Measurements from ENCODE around the gene CCBE1.

CCBE1 gene

DNA sequence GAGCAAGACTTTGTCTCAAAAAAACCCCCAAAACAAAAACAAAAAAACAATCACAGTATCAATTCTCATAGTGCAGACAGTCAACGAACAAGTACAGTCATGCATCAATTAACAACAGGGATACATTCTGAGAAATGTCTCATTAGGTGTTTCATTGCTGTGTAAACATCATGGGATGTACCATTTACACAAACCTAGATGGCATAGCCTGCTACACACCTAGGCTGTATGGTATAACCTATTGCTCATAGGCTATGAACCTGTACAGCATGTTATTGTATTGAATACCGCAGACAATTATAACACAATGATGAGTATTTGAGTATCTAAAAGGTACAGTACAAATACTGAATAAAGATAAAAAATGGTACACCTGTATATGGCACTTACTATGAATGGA is 270.4 kb downstream of the CCBE1 start:
- Mint-ChIP-seq H3K36me3 (ENCODE audit: low read depth) (no peaks in the 10 kb centered on the region), H3K4me3 (no peak overlapping the region), H3K27ac (no peak overlapping the region), H3K27me3 (no peaks in the 10 kb centered on the region), H3K4me1 (ENCODE audit: low read depth) (no peaks in the 10 kb centered on the region), H3K9me3 (no peaks in the 10 kb centered on the region)
- intact Hi-C loops (cut with micrococcal nuclease): no loop called here

DNA sequence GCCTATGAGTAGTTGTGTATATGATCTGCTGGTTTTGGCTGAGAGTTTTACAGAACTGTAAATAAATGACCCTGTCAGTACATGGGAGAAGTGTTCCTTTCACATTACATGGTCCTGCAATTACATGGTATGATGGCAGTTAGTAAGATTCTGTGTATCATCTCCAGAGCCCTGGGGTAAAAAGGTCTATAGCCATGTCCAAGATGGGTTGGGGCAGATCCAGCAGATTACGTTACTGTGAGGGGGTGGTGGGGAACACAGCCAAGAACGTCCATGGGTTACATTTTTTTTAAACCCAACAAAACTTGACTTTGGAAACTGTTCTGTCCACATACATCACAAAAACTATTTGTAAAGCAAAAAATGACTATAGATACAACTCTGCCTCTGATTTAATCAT is 274.0 kb downstream of the CCBE1 start:
- Mint-ChIP-seq H3K9me3 (no peaks in the 10 kb centered on the region), H3K4me1 (ENCODE audit: low read depth) (no peaks in the 10 kb centered on the region), H3K27ac (no peak overlapping the region), H3K4me3 (no peak overlapping the region), H3K36me3 (ENCODE audit: low read depth) (no peaks in the 10 kb centered on the region), H3K27me3 (peaks cover 8% of the 10 kb centered on the region)
- intact Hi-C loops (cut with micrococcal nuclease): no loop called here

DNA sequence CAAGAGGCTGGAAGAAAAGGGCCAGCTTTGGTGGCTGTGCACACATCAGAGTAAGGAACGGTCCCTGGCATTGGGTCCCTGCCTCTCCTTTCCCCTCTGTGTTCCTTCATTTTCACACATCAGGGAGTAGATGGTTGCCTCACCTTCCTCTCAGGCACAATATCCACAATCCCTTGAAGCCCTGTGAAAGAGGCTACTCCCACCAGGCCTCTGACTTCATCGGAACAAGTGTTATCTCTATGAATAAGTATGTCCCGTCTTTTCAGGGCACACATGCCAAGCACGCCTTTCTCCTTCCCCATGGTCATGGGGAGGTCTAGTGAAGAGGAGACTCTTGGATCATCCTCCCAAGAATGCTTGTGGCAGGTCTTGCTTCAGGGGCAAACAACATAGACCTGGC is 277.0 kb downstream of the CCBE1 start:
- Mint-ChIP-seq H3K4me3 (no peak overlapping the region), H3K36me3 (ENCODE audit: low read depth) (no peaks in the 10 kb centered on the region), H3K4me1 (ENCODE audit: low read depth) (no peaks in the 10 kb centered on the region), H3K27me3 (peaks cover 8% of the 10 kb centered on the region), H3K9me3 (no peaks in the 10 kb centered on the region), H3K27ac (no peak overlapping the region)
- intact Hi-C loops (cut with micrococcal nuclease): no loop called here

DNA sequence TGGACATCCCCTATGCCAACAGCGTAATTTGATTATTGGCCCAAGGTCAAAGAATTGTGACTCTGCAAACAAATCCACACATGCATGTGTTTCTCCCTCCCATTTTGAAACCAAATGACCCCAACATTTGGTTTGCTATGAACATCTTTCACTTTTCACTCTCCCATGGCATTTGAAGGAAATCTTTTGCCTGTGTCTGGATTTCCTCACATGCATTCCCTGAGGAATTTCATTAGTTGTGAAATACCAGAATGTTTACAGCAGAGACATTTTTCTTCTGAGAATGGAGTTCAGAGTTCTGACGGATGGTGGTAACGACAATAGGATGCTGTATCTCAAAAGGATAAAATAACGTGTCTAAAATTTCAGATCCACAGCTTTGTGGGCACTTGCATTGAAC is 277.8 kb downstream of the CCBE1 start:
- H3K27ac Mint-ChIP-seq: no peak overlapping the region
- peaks cover 9% of the 10 kb centered on the region for H3K27me3 Mint-ChIP-seq
- intact Hi-C loops (cut with micrococcal nuclease): no loop called here
- H3K4me1 Mint-ChIP-seq (ENCODE audit: low read depth): no peaks in the 10 kb centered on the region
- no peaks in the 10 kb centered on the region for H3K9me3 Mint-ChIP-seq
- H3K36me3 Mint-ChIP-seq (ENCODE audit: low read depth): no peaks in the 10 kb centered on the region
- H3K4me3 Mint-ChIP-seq: no peak overlapping the region

DNA sequence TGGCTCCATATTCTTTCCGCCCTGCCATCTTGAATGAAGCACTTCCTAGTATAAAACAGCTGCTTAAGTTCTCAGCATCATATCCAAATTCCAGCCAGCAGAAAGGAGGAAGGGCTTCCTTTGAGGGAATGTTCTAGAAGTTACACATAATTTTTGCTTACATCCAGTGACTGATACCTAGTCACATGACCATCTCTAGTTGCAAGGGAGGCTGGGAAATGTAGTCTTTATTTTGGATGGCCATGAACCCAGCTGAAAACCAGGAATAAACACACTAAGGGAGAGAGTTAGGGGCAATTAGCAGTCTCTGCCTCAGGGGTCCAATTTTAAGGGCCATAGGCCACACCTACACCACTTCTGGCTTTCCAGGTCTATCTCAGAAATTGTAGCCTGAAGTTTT is 280.4 kb downstream of the CCBE1 start:
- Mint-ChIP-seq H3K9me3 (no peaks in the 10 kb centered on the region), H3K4me1 (ENCODE audit: low read depth) (no peaks in the 10 kb centered on the region), H3K36me3 (ENCODE audit: low read depth) (no peaks in the 10 kb centered on the region), H3K4me3 (no peak overlapping the region), H3K27me3 (peaks cover 15% of the 10 kb centered on the region), H3K27ac (no peak overlapping the region)
- intact Hi-C loops (cut with micrococcal nuclease): no loop called here

DNA sequence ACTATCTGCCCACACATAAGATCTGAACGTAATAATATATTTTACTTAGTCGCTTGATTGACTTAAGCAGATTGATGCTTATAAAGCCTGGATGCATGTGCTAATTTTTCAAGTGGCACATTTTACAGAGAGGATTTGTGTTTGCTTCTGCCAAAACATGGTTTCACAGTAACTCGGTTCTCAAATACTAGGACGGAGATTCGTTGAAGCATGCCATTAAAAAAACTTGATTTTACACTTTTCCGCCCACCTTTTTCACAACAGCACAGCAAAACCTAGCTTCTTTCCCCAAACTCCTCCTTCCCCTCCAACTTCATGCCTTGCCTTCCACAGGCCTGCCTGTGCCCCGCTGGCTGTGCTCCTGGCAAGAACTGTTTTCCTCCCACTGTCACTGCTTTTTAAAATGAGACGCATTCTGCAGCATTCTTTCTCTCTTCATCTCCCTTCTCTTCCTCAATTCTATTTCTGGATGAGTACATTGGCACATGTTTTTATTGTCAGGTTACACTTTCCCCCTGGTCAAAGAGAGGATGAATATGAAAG is 283.0 kb downstream of the CCBE1 start:
- Mint-ChIP-seq H3K4me1 (ENCODE audit: low read depth) (no peaks in the 10 kb centered on the region), H3K27me3 (peaks cover 12% of the 10 kb centered on the region), H3K4me3 (no peak overlapping the region), H3K36me3 (ENCODE audit: low read depth) (no peaks in the 10 kb centered on the region), H3K27ac (no peak overlapping the region), H3K9me3 (no peaks in the 10 kb centered on the region)
- intact Hi-C loops (cut with micrococcal nuclease): no loop called here

DNA sequence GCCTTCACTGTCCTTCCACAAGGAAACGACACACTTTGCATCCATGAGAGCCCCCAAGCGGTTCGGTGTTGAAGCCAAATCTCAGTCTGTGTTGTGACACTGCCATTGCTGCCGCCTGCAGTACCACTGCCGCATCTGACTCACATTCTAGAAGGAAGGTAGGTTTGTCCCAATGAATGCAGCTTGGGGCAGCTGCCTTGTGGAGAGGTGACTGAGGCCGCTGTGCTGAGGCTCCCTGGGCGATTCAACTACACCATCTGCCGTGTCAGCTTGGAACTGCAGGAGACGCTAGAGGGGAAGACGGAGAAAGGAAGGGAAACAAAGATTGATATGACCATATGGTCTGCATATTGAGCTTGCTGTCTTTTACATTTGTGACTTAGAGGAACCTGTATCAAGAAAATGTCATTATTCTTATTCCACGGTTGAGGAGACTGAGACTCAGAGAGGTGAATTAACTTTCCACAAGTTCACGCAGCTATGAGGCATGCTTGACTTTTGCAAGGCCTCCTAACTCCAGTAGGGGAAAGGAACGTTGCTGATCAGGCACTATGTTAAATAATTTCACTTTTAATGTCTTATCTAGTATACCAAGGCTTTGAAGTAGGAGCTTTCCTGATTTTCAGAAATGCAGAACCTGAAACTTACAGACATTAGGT is 294.7 kb downstream of the CCBE1 start:
- no peaks in the 10 kb centered on the region for H3K4me1 Mint-ChIP-seq (ENCODE audit: low read depth)
- intact Hi-C loops (cut with micrococcal nuclease): loop anchor here (2.0 to 5.0 kb wide), 3 partner anchors 94 to 320 kb away; no protein-coding TSS in a partner anchor
- H3K27me3 Mint-ChIP-seq: peaks cover 3% of the 10 kb centered on the region
- H3K4me3 Mint-ChIP-seq: no peak overlapping the region
- no peak overlapping the region for H3K27ac Mint-ChIP-seq
- H3K9me3 Mint-ChIP-seq: no peaks in the 10 kb centered on the region
- no peaks in the 10 kb centered on the region for H3K36me3 Mint-ChIP-seq (ENCODE audit: low read depth)

DNA sequence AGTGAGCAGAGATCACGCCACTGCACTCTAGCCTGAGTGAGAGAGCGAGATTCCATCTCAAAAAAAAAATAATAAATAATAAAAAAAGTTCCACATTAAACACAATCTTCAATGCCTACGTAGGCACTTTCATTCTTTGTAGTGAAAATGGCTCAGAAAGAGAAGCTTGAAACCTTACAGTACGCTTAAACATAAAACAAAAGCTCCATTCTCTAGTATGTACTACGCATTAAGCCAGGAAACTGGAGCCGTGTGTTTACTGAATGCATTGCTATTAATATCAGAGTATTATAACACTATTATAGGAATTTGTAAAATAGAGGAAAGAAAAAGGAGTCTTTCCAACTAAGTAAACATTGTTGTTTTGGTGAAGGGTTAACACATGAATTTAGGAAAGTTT is 296.8 kb downstream of the CCBE1 start:
- Mint-ChIP-seq H3K4me3 (no peak overlapping the region), H3K27ac (no peak overlapping the region), H3K27me3 (peaks cover 10% of the 10 kb centered on the region), H3K4me1 (ENCODE audit: low read depth) (peaks cover 7% of the 10 kb centered on the region), H3K9me3 (no peaks in the 10 kb centered on the region), H3K36me3 (ENCODE audit: low read depth) (no peaks in the 10 kb centered on the region)
- intact Hi-C loops (cut with micrococcal nuclease): loop anchor here (5.0 kb wide), 1 partner anchor 318 kb away; no protein-coding TSS in a partner anchor

DNA sequence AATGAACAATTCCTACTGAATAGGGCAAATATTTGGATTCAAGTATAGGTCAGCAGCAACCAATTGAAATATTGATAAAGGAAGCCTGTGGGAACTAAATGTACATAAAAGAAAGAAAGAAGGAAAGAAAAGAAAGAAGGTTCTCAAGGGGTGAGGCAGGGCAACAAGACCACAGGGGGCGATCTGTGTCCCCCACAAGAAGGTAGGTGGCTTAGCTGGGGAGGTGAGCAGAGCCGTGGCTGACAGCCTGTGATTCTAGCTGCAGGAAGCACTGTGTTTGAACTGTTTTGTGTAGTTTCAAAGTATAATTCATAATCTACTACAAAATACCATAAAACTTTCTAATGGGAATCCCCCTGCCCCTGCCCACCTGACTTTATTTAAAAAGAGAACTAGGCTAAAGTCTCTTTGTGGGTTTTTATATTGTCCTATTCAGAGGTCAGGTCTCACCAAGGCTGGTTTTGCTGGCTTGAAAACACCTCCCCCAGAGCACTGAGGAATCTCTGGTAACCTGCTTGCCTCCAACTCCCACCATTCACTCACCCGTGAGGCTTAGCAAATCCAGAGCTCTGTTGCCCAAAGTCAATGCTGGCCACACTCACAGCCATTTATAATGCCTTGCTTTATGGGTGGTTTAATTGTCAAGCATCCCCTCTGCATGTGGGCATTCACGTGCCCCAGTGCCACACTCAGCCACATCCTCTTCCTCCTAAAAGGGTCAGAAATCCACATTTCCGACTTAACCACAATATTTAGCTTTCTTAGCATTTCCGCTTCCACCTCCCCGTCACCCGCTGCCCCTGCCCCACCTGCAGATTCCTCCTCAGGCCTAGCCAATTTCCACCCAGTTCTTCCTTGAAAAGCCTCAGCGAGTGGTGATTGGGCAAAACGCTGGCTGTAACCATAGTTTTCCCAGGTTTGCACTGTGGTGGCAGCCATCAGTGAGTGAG is 301.7 kb downstream of the CCBE1 start:
- no peaks in the 10 kb centered on the region for H3K9me3 Mint-ChIP-seq
- no peak overlapping the region for H3K27ac Mint-ChIP-seq

DNA sequence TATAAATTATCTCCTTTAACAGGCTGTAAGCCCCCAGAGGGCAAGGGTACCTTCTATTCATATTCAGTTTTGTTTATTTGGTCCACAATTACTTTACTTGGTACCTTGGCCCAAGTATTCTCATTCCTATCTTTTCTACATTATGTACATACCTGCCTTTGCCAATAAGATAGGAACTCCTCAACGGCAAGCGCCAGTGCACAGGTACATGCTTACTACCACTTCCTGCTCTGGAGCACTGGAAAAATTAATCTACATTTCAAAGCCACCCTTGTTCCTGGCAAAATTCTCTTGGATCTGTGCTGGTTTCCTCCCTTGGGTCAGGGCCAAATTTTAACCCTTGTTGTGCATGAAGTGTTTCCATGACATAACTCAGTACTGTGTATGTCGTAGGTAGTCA is 303.8 kb downstream of the CCBE1 start:
- intact Hi-C loops (cut with micrococcal nuclease): no loop called here
- Mint-ChIP-seq H3K27ac (no peak overlapping the region), H3K27me3 (peaks cover 12% of the 10 kb centered on the region), H3K4me3 (no peak overlapping the region), H3K4me1 (ENCODE audit: low read depth) (peaks cover 21% of the 10 kb centered on the region), H3K9me3 (no peaks in the 10 kb centered on the region), H3K36me3 (ENCODE audit: low read depth) (no peaks in the 10 kb centered on the region)

More for the DNA sequence above, 301.7 kb downstream of the CCBE1 start:
- intact Hi-C loops (cut with micrococcal nuclease): no loop called here
- Mint-ChIP-seq H3K36me3 (ENCODE audit: low read depth) (no peaks in the 10 kb centered on the region), H3K27me3 (peaks cover 12% of the 10 kb centered on the region), H3K4me1 (ENCODE audit: low read depth) (peaks cover 7% of the 10 kb centered on the region), H3K4me3 (no peak overlapping the region)

DNA sequence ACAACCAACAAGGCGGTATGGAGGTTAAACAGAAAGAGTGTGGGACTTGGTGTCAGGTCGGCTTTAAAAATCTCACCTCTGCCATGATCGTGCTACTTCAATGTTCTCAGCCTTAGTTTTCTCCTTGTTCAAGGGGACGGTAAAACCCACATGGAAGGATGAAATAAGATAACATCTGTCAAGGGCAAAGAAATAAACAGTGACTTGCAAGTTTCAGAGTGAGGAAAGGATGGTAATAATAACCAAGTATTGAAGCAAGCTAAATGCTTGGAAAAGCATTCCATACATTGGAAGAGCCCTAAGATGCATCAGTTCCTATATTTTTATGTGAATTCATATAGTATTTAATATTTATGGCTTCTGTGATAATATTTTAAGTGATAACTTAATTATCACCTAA is 308.4 kb downstream of the CCBE1 start:
- Mint-ChIP-seq H3K27me3 (peaks cover 2% of the 10 kb centered on the region), H3K4me1 (ENCODE audit: low read depth) (peaks cover 15% of the 10 kb centered on the region), H3K27ac (no peak overlapping the region), H3K4me3 (no peak overlapping the region), H3K36me3 (ENCODE audit: low read depth) (no peaks in the 10 kb centered on the region), H3K9me3 (no peaks in the 10 kb centered on the region)
- intact Hi-C loops (cut with micrococcal nuclease): no loop called here

DNA sequence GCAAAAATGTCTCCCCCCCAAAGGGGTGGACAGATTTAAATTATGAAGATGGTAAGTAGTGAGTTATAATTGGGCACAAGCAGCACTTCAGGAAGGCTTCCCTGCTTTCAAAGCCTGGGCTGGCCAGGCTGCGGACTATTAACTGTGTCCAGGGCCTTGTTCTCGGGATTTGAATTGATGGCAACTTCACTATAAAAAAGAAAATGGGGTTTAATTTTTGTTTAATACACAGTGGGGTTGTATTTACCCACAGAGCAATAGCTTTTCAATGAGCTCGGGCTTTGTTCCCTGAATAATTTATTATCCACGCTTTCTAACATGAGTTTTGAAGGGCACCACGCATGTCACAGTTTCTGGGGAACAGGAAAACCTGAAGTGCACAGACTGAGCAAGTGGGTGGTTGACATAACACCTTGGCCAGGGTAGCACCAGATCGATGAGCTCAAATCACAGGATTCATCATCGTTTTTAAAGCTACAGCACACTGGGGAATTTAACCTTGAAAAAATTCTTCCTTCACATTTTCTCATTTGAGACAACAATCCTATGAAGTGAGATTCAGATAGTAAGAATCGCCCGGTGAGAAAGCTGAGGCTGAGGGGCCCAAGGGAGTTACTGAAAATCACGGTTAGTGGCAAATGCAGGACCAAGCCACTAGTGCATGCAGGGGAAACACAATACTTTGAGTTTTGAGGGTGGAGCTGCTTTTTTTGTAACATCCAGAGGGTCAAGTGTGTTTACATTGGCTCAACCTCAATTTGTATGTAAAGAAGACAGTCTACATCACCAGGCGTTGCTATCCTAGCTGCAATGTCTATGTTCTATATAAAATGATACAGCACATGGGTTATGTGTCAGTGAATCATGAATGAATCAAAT is 309.3 kb downstream of the CCBE1 start:
- peaks cover 2% of the 10 kb centered on the region for H3K27me3 Mint-ChIP-seq
- H3K36me3 Mint-ChIP-seq (ENCODE audit: low read depth): no peaks in the 10 kb centered on the region
- no peak overlapping the region for H3K4me3 Mint-ChIP-seq
- no peak overlapping the region for H3K27ac Mint-ChIP-seq
- no peaks in the 10 kb centered on the region for H3K9me3 Mint-ChIP-seq
- peaks cover 15% of the 10 kb centered on the region for H3K4me1 Mint-ChIP-seq (ENCODE audit: low read depth)
- intact Hi-C loops (cut with micrococcal nuclease): no loop called here

DNA sequence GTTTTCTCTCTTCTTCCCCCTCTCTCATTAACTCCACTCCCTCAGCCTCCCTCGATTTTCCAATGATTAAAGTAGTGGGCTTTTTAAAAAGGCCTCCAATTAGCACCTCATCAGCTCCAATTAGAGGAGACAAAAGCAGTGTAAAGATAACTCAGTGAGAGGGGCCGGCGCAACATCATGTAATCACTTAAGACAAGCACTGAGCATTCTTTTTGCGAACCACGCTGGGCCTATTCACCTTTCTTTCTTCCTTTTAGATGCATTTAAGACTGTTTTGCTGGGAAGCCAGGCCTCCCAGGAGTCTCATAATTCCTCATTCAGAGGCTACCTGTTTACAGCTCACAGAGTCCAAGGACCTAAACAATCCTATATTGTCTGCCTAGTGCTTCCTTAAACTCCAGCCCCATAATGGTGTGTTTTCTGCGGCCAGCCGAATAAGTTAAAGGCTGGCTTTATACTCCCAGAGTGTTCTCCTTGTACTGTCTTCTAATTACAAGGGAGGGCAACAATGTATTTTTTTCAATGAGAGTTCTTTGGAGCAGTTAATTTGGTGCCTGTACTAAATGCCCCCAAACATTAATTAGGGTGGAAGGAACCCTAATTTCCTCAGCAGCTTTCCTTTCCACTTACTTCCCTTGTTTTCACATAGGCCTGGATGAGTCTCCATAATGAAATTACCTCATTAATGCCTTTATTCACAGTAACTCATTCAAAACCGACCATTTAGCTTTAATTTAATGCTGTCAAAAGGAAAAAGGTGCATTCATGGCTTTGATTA is 310.1 kb downstream of the CCBE1 start:
- no peak overlapping the region for H3K27ac Mint-ChIP-seq
- no peaks in the 10 kb centered on the region for H3K36me3 Mint-ChIP-seq (ENCODE audit: low read depth)
- no peak overlapping the region for H3K4me3 Mint-ChIP-seq
- intact Hi-C loops (cut with micrococcal nuclease): no loop called here
- peaks cover 15% of the 10 kb centered on the region for H3K4me1 Mint-ChIP-seq (ENCODE audit: low read depth)
- H3K9me3 Mint-ChIP-seq: no peaks in the 10 kb centered on the region
- no peaks in the 10 kb centered on the region for H3K27me3 Mint-ChIP-seq

Measured in dendritic cell treated with granulocyte-macrophage colony-stimulating factor and Interleukin-4, amounts not matched to agents 40 ng/mL and 50 ng/mL, for 4 days (primary cell).